Activated T-cell treated with anti-CD3 and anti-CD28 coated beads, Interleukin-2, amount 50 U/mL, for 24 hours (primary cell): ENCODE results near the gene TSPAN16.

Experiments
- DNase-seq: peaks from one replicate; pipeline ENCODE4 v3.0.0-alpha.2; 2020
- H3K27ac Mint-ChIP-seq: 2 replicates; pipeline ENCODE4 v1.8.0; 2020; ENCODE audit warnings: mild to moderate bottlenecking, mixed read lengths
- H3K27me3 Mint-ChIP-seq: 2 replicates; pipeline ENCODE4 v1.8.0; 2020; ENCODE audit warnings: mixed read lengths
- H3K36me3 Mint-ChIP-seq: 2 replicates; pipeline ENCODE4 v1.8.0; 2020; ENCODE audit warnings: low read depth, mixed read lengths
- H3K4me1 Mint-ChIP-seq: 2 replicates; pipeline ENCODE4 v1.8.0; 2020; ENCODE audit warnings: low read depth, mixed read lengths
- H3K4me3 Mint-ChIP-seq: 2 replicates; pipeline ENCODE4 v1.8.0; 2020; ENCODE audit warnings: mild to moderate bottlenecking, moderate library complexity, mixed read lengths
- H3K9me3 Mint-ChIP-seq: 2 replicates; pipeline ENCODE4 v1.8.0; 2020; ENCODE audit warnings: mixed read lengths

TSPAN16 gene

GRCh38 chr19:11263726-11264125, 32.2 kb upstream of the TSPAN16 start:
- H3K27me3 Mint-ChIP-seq: peaks cover 74% of the 10 kb centered on the region
- H3K4me3 Mint-ChIP-seq: no peak overlapping the region
- no peaks in the 10 kb centered on the region for H3K9me3 Mint-ChIP-seq
- H3K27ac Mint-ChIP-seq: no peak overlapping the region
- no peaks in the 10 kb centered on the region for H3K36me3 Mint-ChIP-seq
- H3K4me1 Mint-ChIP-seq: peaks cover 2% of the 10 kb centered on the region
- DNase-seq: no peak

GRCh38 chr19:11264452-11265176, 31.3 kb upstream of the TSPAN16 start:
- Mint-ChIP-seq H3K27ac (no peak overlapping the region), H3K27me3 (peaks cover 81% of the 10 kb centered on the region), H3K4me3 (no peak overlapping the region), H3K36me3 (no peaks in the 10 kb centered on the region), H3K9me3 (no peaks in the 10 kb centered on the region), H3K4me1 (peaks cover 2% of the 10 kb centered on the region)
- no peak for DNase-seq

GRCh38 chr19:11265177-11265784, 30.7 kb upstream of the TSPAN16 start:
- Mint-ChIP-seq H3K4me3 (no peak overlapping the region), H3K27me3 (peaks cover 77% of the 10 kb centered on the region), H3K36me3 (no peaks in the 10 kb centered on the region), H3K27ac (no peak overlapping the region), H3K4me1 (peaks cover 2% of the 10 kb centered on the region), H3K9me3 (no peaks in the 10 kb centered on the region)
- DNase-seq: no peak

- H3K27ac Mint-ChIP-seq: no peak overlapping the region
- no peaks in the 10 kb centered on the region for H3K9me3 Mint-ChIP-seq
- no peak overlapping the region for H3K4me3 Mint-ChIP-seq
- H3K36me3 Mint-ChIP-seq: no peaks in the 10 kb centered on the region
- DNase-seq: no peak
- peaks cover 75% of the 10 kb centered on the region for H3K27me3 Mint-ChIP-seq
- peaks cover 2% of the 10 kb centered on the region for H3K4me1 Mint-ChIP-seq
These were observed 30.1 kb upstream of the TSPAN16 start for GRCh38 chr19:11265785-11266236.

- H3K36me3 Mint-ChIP-seq: no peaks in the 10 kb centered on the region
- no peak for DNase-seq
- H3K27ac Mint-ChIP-seq: no peak overlapping the region
- H3K4me1 Mint-ChIP-seq: peaks cover 2% of the 10 kb centered on the region
- no peaks in the 10 kb centered on the region for H3K9me3 Mint-ChIP-seq
- no peak overlapping the region for H3K4me3 Mint-ChIP-seq
- peaks cover 69% of the 10 kb centered on the region for H3K27me3 Mint-ChIP-seq
These were observed 28.5 kb upstream of the TSPAN16 start for GRCh38 chr19:11267316-11268085.

GRCh38 chr19:11268783-11269267, 27.1 kb upstream of the TSPAN16 start:
- peaks cover 57% of the 10 kb centered on the region for H3K27me3 Mint-ChIP-seq
- H3K4me1 Mint-ChIP-seq: no peaks in the 10 kb centered on the region
- no peak for DNase-seq
- no peak overlapping the region for H3K4me3 Mint-ChIP-seq
- H3K27ac Mint-ChIP-seq: no peak overlapping the region
- no peaks in the 10 kb centered on the region for H3K36me3 Mint-ChIP-seq
- H3K9me3 Mint-ChIP-seq: no peaks in the 10 kb centered on the region

- no peak for DNase-seq
- H3K9me3 Mint-ChIP-seq: no peaks in the 10 kb centered on the region
- H3K4me3 Mint-ChIP-seq: no peak overlapping the region
- peaks cover 58% of the 10 kb centered on the region for H3K27me3 Mint-ChIP-seq
- no peaks in the 10 kb centered on the region for H3K4me1 Mint-ChIP-seq
- no peaks in the 10 kb centered on the region for H3K36me3 Mint-ChIP-seq
- H3K27ac Mint-ChIP-seq: no peak overlapping the region
These were observed 26.6 kb upstream of the TSPAN16 start for GRCh38 chr19:11269408-11269807.

- H3K4me3 Mint-ChIP-seq: no peak overlapping the region
- no peaks in the 10 kb centered on the region for H3K36me3 Mint-ChIP-seq
- H3K9me3 Mint-ChIP-seq: peaks cover 2% of the 10 kb centered on the region
- H3K27ac Mint-ChIP-seq: no peak overlapping the region
- peaks cover 44% of the 10 kb centered on the region for H3K27me3 Mint-ChIP-seq
- DNase-seq: no peak
- H3K4me1 Mint-ChIP-seq: no peaks in the 10 kb centered on the region
These were observed 22.7 kb upstream of the TSPAN16 start for GRCh38 chr19:11273296-11273695.

GRCh38 chr19:11273989-11274388, 22.0 kb upstream of the TSPAN16 start:
- DNase-seq: no peak
- Mint-ChIP-seq H3K27me3 (peaks cover 42% of the 10 kb centered on the region), H3K36me3 (no peaks in the 10 kb centered on the region), H3K4me1 (no peaks in the 10 kb centered on the region), H3K9me3 (peaks cover 2% of the 10 kb centered on the region), H3K4me3 (no peak overlapping the region), H3K27ac (no peak overlapping the region)

GRCh38 chr19:11274533-11275086, 21.4 kb upstream of the TSPAN16 start:
- Mint-ChIP-seq H3K4me3 (no peak overlapping the region), H3K9me3 (peaks cover 4% of the 10 kb centered on the region), H3K36me3 (no peaks in the 10 kb centered on the region), H3K4me1 (peaks cover 4% of the 10 kb centered on the region), H3K27me3 (peaks cover 38% of the 10 kb centered on the region), H3K27ac (no peak overlapping the region)
- no peak for DNase-seq

GRCh38 chr19:11278670-11279069, 17.3 kb upstream of the TSPAN16 start:
- no peak overlapping the region for H3K27ac Mint-ChIP-seq
- H3K36me3 Mint-ChIP-seq: no peaks in the 10 kb centered on the region
- H3K27me3 Mint-ChIP-seq: peaks cover 60% of the 10 kb centered on the region
- H3K9me3 Mint-ChIP-seq: peaks cover 4% of the 10 kb centered on the region
- H3K4me1 Mint-ChIP-seq: peaks cover 8% of the 10 kb centered on the region
- DNase-seq: no peak
- no peak overlapping the region for H3K4me3 Mint-ChIP-seq

GRCh38 chr19:11279505-11280236, 16.3 kb upstream of the TSPAN16 start:
- H3K4me1 Mint-ChIP-seq: peaks cover 8% of the 10 kb centered on the region
- H3K9me3 Mint-ChIP-seq: peaks cover 4% of the 10 kb centered on the region
- H3K27me3 Mint-ChIP-seq: peaks cover 61% of the 10 kb centered on the region
- peak; percentile 33 for DNase-seq
- no peak overlapping the region for H3K27ac Mint-ChIP-seq
- H3K36me3 Mint-ChIP-seq: no peaks in the 10 kb centered on the region
- no peak overlapping the region for H3K4me3 Mint-ChIP-seq

- Mint-ChIP-seq H3K36me3 (no peaks in the 10 kb centered on the region), H3K27ac (no peak overlapping the region), H3K4me1 (peaks cover 9% of the 10 kb centered on the region), H3K27me3 (peaks cover 58% of the 10 kb centered on the region), H3K9me3 (peaks cover 4% of the 10 kb centered on the region), H3K4me3 (no peak overlapping the region)
- DNase-seq: no peak
These were observed 14.5 kb upstream of the TSPAN16 start for GRCh38 chr19:11281356-11282049.
